AG10803 (cell line): ENCODE results near the gene NDUFB1.

Source experiments
- DNase-seq: peaks from one replicate; pipeline ENCODE4 v3.0.0; 2010; ENCODE audit warnings: low read depth
- H3K4me3 ChIP-seq: 2 replicates; pipeline ENCODE4 v1.5.1; 2011; ENCODE audit warnings: mild to moderate bottlenecking, low read length, control low read depth
- CTCF ChIP-seq: conservative IDR thresholded peaks from 2 replicates; pipeline ENCODE4 v1.5.1; 2011; ENCODE audit warnings: mild to moderate bottlenecking, low read length, control low read depth, inconsistent platforms

Gene NDUFB1

GRCh38 chr14:92099802-92100201 is 21.7 kb downstream of the NDUFB1 start:
- H3K4me3 ChIP-seq = no peak overlapping the region
- no peak for DNase-seq
- TF ChIP-seq CTCF = no peak

- TF ChIP-seq CTCF = no peak; the same call in 1 of the 2 replicates
- H3K4me3 ChIP-seq = no peak overlapping the region
- no peak for DNase-seq
Measured at GRCh38 chr14:92093320-92093719, 28.2 kb downstream of the NDUFB1 start.

GRCh38 chr14:92088494-92088893 is 33.0 kb downstream of the NDUFB1 start:
- no peak for DNase-seq
- TF ChIP-seq CTCF = no peak
- H3K4me3 ChIP-seq = no peak overlapping the region

GRCh38 chr14:92074555-92074954 is 47.0 kb downstream of the NDUFB1 start:
- no peak for TF ChIP-seq CTCF
- H3K4me3 ChIP-seq = no peak overlapping the region
- peak; percentile 1 for DNase-seq
